Osteocyte (in vitro differentiated cells): ENCODE data around the gene CDH23. TPM values are rescaled to one million over a fixed set of nuclear protein-coding genes. Genes with fewer than 3 reads are reported as not detected.

Source experiments
- DNase-seq: peaks from one replicate; pipeline ENCODE4 v3.0.0; 2021; ENCODE audit warnings: mixed read lengths; ENCODE audit not compliant: unreplicated experiment; ENCODE audit errors: extremely low spot score
- H3K27ac Mint-ChIP-seq: one replicate; pipeline ENCODE4 v1.8.0; 2021; ENCODE audit warnings: mild to moderate bottlenecking, mixed read lengths; ENCODE audit not compliant: unreplicated experiment
- H3K27me3 Mint-ChIP-seq: one replicate; pipeline ENCODE4 v1.8.0; 2021; ENCODE audit warnings: mixed read lengths; ENCODE audit not compliant: unreplicated experiment
- H3K36me3 Mint-ChIP-seq: one replicate; pipeline ENCODE4 v1.8.0; 2021; ENCODE audit warnings: mixed read lengths; ENCODE audit not compliant: unreplicated experiment
- H3K4me1 Mint-ChIP-seq: one replicate; pipeline ENCODE4 v1.8.0; 2021; ENCODE audit warnings: mixed read lengths; ENCODE audit not compliant: unreplicated experiment
- H3K4me3 Mint-ChIP-seq: one replicate; pipeline ENCODE4 v1.8.0; 2021; ENCODE audit warnings: mild to moderate bottlenecking, moderate library complexity, mixed read lengths; ENCODE audit not compliant: unreplicated experiment
- H3K9me3 Mint-ChIP-seq: one replicate; pipeline ENCODE4 v1.8.0; 2021; ENCODE audit warnings: mixed read lengths; ENCODE audit not compliant: unreplicated experiment
- total RNA-seq: library from RNA; stranded (reverse); gene quantifications from 2 replicates; pipeline ENCODE4 v1.2.1, GENCODE V29; 2021
- TF ChIP-seq, protein P1 (sequence below): fragments of 200-600 bp; sonication (generic); IDR thresholded peaks from 2 replicates; pipeline ENCODE4 v1.5.0; 2021; ENCODE audit warnings: antibody characterized with exemption, mild to moderate bottlenecking, moderate library complexity

CDH23 gene
- total RNA-seq, 1 donor from 2014 or later: not detected

DNA sequence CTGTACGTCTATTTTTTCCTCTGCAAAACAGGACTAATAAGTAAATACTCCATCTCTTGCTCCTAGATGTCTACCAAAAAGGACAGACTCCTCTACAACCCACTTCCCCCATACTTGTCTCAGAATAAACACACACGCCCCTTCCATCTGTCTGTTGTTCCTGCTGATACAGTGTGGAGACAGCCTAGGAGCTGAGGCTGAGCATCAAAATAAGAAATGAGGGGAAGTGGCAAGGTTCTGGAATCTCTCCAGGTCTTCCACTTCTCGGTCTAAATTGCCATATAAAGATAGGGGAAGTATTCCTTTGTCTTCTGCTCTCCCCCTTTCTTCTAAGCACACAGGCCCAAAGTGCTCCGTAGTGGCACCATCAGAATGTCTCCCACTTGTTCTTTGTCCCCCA lies 407.4 kb downstream of the CDH23 start:
- Mint-ChIP-seq H3K27ac (no peak overlapping the region), H3K4me3 (no peak overlapping the region)
- TF ChIP-seq, protein P1, sequence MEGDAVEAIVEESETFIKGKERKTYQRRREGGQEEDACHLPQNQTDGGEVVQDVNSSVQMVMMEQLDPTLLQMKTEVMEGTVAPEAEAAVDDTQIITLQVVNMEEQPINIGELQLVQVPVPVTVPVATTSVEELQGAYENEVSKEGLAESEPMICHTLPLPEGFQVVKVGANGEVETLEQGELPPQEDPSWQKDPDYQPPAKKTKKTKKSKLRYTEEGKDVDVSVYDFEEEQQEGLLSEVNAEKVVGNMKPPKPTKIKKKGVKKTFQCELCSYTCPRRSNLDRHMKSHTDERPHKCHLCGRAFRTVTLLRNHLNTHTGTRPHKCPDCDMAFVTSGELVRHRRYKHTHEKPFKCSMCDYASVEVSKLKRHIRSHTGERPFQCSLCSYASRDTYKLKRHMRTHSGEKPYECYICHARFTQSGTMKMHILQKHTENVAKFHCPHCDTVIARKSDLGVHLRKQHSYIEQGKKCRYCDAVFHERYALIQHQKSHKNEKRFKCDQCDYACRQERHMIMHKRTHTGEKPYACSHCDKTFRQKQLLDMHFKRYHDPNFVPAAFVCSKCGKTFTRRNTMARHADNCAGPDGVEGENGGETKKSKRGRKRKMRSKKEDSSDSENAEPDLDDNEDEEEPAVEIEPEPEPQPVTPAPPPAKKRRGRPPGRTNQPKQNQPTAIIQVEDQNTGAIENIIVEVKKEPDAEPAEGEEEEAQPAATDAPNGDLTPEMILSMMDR: no peak

DNA sequence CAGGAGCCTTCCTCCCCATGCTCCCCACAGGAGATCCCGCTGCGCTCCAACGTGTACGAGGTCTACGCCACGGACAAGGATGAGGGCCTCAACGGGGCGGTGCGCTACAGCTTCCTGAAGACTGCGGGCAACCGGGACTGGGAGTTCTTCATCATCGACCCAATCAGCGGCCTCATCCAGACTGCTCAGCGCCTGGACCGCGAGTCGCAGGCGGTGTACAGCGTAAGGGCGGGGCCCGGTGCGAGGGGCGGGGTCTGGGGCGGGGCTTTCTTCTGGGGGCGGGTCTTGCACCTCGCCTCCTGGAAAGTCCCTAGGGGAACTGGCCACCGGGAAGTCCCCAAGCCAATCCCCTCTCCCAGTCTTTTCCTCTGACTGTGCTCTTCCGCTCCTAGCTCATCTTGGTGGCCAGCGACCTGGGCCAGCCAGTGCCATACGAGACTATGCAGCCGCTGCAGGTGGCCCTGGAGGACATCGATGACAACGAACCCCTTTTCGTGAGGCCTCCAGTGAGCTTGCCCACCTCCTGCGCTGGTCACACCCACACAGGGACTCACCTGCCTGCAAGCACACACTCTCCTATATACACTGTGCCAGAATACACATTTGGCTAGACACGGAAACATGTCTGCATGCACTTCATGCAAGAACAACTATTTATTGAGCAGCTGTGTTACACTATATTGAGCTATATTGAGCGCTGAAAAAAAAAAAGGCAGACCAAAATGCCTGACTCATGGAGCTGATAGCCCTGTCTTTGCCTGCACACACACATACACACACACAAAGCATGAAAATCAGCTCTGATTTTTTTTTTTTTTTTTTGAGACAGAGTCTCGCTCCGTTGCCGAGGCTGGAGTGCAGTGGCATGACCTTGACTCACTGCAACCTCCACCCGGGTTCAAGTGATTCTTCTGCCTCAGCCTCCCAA lies 409.3 kb downstream of the CDH23 start:
- Mint-ChIP-seq H3K9me3 (no peaks in the 10 kb centered on the region), H3K27ac (no peak overlapping the region), H3K27me3 (peaks cover 19% of the 10 kb centered on the region), H3K36me3 (no peaks in the 10 kb centered on the region), H3K4me1 (no peaks in the 10 kb centered on the region), H3K4me3 (no peak overlapping the region)
- DNase-seq: no peak
- TF ChIP-seq, protein P1: no peak

More for the DNA sequence above, 407.4 kb downstream of the CDH23 start:
- H3K27me3 Mint-ChIP-seq: peaks cover 19% of the 10 kb centered on the region
- no peak for DNase-seq
- no peaks in the 10 kb centered on the region for H3K36me3 Mint-ChIP-seq
- no peaks in the 10 kb centered on the region for H3K9me3 Mint-ChIP-seq
- no peaks in the 10 kb centered on the region for H3K4me1 Mint-ChIP-seq

DNA sequence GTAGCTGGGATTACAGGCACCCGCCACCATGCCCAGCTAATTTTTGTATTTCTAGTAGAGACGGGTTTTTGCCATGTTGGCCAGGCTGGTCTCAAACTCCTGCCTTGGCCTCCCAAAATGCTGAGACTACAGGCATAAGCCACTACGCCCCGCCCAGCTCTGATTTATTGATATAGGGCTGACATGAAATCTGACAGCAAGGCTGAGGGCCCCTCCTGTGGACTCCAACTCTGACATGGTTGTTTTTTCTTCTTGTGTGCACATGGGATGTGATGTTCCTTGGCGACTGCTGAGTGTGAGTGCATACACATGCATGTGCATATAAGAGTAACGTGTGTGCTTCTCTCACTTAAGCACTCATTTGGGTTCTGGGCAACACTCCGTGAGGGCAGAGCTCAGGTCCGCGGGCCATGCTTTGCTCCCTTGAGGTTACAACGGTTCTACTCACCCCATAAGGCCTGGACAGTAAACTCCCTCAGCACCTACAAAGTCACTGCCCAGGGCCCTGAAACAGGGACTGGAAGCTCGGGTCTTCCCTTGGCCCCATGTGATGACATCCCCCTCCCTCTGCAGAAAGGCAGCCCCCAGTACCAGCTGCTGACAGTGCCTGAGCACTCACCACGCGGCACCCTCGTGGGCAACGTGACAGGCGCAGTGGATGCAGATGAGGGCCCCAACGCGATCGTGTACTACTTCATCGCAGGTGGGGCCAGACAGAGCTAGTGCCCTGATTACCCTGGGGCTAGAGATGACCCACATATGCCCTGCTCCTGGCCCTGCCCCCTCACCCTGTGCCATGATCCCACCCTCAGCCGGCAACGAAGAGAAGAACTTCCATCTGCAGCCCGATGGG lies 410.2 kb downstream of the CDH23 start:
- peaks cover 19% of the 10 kb centered on the region for H3K27me3 Mint-ChIP-seq

DNA sequence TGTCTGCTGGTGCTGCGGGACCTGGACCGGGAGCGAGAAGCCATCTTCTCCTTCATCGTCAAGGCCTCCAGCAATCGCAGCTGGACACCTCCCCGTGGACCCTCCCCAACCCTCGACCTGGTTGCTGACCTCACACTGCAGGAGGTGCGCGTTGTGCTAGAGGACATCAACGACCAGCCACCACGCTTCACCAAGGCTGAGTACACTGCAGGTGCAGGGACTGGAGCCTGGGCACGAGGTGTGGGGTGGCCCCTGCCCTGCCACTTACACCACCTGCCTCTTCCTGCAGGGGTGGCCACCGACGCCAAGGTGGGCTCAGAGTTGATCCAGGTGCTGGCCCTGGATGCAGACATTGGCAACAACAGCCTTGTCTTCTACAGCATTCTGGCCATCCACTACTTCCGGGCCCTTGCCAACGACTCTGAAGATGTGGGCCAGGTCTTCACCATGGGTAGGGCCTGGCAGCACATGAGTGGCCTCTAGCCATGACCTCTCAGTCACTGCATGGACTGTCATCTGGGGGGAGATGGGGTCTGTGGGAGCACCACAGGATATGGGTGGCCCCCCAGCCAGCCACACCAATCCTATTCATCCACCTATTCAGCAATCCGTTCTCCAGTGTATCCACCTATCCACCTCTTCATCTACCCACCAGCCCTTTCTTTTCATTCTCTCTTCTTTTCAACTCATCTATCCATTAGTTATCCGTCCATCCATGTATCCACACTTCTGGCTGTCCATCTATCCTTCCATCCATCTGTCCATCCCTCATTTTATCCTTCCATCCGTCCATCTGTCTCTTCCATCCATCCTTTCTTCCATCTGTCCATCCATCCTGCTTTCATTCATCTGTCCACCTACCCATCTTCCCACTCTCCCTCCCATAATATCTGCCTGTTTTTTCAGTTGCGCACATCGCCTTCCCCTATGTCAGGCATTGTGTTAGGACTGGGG lies 411.1 kb downstream of the CDH23 start:
- Mint-ChIP-seq H3K4me3 (no peak overlapping the region), H3K4me1 (no peaks in the 10 kb centered on the region), H3K9me3 (no peaks in the 10 kb centered on the region), H3K36me3 (no peaks in the 10 kb centered on the region), H3K27me3 (peaks cover 19% of the 10 kb centered on the region), H3K27ac (no peak overlapping the region)
- TF ChIP-seq, protein P1: no peak
- DNase-seq: no peak

More for the DNA sequence above, 410.2 kb downstream of the CDH23 start:
- H3K36me3 Mint-ChIP-seq: no peaks in the 10 kb centered on the region
- no peaks in the 10 kb centered on the region for H3K9me3 Mint-ChIP-seq
- no peak overlapping the region for H3K27ac Mint-ChIP-seq
- no peak overlapping the region for H3K4me3 Mint-ChIP-seq
- H3K4me1 Mint-ChIP-seq: no peaks in the 10 kb centered on the region
- TF ChIP-seq, protein P1: no peak
- no peak for DNase-seq
